GM10248 (cell line): ENCODE measurements around the gene MRNIP.
A peak's percentile ranks its signal among the peaks of the same experiment; 100 is the strongest.

Source experiments
- CTCF ChIA-PET: fragments of 300-600 bp; sonication (Branson Sonifier 250); formaldehyde crosslinking; extraction: SDS; loops from one replicate; lab custom pipeline; 2021; ENCODE audit warnings: antibody characterized with exemption; lab: Yijun Ruan, JAX
- POLR2A ChIA-PET: fragments of 350-650 bp; sonication (Branson Sonifier 250); formaldehyde crosslinking; extraction: SDS; loops from one replicate; lab custom pipeline; 2020; ENCODE audit warnings: antibody characterized with exemption; lab: Yijun Ruan, JAX
- DNase-seq: peaks from one replicate; pipeline ENCODE4 v3.0.0; 2012; ENCODE audit errors: extremely low spot score
- TF ChIP-seq, protein P1 (sequence below): IDR thresholded peaks from 2 replicates; pipeline ENCODE4 v1.5.1; 2012; ENCODE audit warnings: mild to moderate bottlenecking, low read depth; ENCODE audit errors: extremely low read depth, missing control alignments, control extremely low read depth

MRNIP gene

DNA sequence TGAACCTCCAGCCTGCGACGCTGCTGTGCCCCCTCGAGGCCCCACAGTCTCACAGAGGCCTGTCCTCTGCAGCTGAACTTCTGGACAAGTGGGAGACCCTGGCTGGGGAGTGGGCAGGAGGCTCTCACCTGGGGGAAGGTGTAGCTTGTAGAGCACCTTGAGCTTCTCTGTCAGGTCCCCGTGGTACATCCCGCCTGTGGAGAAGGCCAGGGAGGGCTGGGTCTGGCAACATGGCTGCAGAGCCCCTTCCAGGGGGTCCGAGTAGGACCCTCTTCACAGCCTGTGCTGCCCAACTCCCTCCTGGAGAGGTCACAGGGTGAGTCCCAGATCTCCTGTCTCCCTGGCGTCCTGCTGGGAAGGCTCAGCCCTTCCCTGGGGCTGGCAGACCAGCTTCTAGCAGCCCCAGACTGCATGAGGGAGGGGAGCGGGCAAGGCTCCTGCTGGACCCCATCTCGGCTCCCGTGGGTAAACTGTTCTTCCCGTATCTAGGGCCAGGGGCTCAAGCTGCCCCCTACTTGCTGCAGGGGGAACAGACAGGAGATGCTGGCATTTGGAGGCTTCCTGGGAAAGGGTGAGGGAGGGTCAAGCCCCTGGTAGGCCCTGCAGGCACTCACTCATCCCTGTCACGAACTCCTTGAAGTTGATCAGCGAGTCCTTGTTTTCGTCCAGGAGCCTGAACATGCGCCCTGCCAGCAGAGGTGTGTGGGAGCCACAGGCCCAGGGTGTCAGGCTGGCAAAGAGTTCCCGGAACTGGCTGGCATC is 11.2 kb upstream of the MRNIP start:
- CTCF ChIA-PET: interaction anchor here (1.1 to 2.1 kb wide), 6 partner anchors 11 to 341 kb away, joined by 3 to 6 read pairs (median 4); no protein-coding TSS in a partner anchor

DNA sequence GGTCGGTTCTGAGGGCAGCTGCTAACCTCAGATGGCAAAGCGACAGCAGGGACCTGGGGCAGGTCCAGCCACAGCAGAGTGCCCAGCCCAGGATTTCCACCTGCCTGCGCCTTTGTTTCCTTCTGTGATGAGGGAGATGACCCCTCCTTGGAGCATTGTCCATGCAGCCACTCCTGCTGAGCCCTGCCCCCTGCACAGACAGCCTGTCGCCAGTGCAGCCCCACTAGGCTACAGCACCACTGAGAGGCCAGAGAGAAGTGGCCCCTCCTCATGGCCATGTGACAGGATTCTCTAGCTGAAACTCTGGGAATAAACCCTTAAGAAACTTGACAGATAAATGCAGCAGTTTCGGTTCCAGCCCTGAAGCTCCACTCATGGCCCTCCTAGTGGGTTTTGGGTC is 10.5 kb upstream of the MRNIP start:
- DNase-seq: no peak
- ChIA-PET CTCF (interaction anchor here (1.1 to 2.1 kb wide), 6 partner anchors 12 to 341 kb away, joined by 3 to 6 read pairs (median 4); no protein-coding TSS in a partner anchor), POLR2A (no interaction called here)
- TF ChIP-seq, protein P1, sequence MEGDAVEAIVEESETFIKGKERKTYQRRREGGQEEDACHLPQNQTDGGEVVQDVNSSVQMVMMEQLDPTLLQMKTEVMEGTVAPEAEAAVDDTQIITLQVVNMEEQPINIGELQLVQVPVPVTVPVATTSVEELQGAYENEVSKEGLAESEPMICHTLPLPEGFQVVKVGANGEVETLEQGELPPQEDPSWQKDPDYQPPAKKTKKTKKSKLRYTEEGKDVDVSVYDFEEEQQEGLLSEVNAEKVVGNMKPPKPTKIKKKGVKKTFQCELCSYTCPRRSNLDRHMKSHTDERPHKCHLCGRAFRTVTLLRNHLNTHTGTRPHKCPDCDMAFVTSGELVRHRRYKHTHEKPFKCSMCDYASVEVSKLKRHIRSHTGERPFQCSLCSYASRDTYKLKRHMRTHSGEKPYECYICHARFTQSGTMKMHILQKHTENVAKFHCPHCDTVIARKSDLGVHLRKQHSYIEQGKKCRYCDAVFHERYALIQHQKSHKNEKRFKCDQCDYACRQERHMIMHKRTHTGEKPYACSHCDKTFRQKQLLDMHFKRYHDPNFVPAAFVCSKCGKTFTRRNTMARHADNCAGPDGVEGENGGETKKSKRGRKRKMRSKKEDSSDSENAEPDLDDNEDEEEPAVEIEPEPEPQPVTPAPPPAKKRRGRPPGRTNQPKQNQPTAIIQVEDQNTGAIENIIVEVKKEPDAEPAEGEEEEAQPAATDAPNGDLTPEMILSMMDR: no peak

More for the DNA sequence above, 11.2 kb upstream of the MRNIP start:
- TF ChIP-seq, protein P1: no peak
- POLR2A ChIA-PET: no interaction called here
- no peak for DNase-seq

DNA sequence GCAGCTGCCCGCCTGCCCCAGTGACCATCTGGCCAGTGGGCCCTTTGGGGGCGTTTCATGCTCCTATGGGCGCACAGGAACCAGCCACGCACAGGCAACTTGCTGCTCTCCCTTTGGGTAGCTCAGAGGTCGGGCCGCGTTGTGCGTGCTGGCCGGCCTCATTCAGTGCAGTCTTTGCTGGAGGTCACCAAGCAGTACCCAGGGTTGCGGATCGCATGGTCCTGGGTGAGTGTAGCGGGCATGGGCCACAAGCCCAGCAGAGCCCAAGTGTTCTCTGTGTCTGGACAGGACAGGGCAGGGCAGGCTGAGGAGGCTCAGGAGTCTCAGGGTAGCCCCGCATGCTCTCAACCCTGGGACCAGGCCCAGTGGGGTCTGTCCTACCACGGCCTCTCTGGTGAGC is 9.9 kb upstream of the MRNIP start:
- no peak for DNase-seq
- CTCF ChIA-PET: interaction anchor here (0.9 to 2.1 kb wide), 6 partner anchors 12 to 342 kb away, joined by 3 to 6 read pairs (median 4); no protein-coding TSS in a partner anchor
- TF ChIP-seq, protein P1: no peak
- POLR2A ChIA-PET: no interaction called here

DNA sequence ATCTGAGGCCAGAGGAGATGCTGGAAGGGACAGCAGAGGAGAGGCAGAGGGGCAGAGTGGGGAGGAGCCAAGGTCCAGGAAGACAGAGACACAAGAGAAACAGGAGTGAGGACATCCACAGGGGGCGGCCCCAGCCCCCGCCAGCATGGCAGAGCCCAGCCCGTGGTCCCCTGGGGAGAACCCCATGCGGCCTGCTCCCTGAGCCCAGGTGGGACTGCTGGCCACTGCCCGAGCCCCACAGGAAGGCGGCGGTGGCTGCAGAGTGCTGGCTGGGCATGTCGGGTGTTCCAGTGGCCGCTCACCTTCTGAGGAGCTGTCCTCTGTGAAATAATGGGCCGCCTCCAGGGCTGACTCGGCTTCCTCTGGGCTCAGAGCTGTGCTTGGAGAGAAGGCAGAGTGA is 8.9 kb upstream of the MRNIP start:
- DNase-seq: no peak
- ChIA-PET CTCF (interaction anchor here (1.3 to 2.1 kb wide), 2 partner anchors 49 to 108 kb away, joined by 4 to 5 read pairs; no protein-coding TSS in a partner anchor), POLR2A (no interaction called here)
- TF ChIP-seq, protein P1: no peak

DNA sequence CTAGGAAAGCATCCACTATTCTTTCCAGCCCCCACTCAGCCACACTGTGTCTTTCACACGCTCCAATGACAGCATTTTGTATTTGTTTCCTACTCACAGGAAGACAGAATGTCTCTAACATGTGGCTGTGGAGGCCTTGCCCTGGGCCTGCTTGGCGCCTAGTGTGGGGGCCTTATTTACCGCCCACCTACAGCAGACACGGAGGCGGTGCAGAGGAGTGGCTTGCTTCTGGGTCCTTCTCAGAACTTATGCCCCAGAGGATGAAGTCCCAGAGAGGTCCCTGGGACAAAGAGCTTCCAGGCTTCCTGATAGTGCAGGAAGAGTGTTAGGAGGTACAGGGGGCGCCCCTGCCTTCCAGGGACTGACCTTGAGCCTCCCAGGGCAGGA is 8.5 kb upstream of the MRNIP start:
- CTCF ChIA-PET: no interaction called here
- DNase-seq: no peak
- TF ChIP-seq, protein P1: no peak
- POLR2A ChIA-PET: no interaction called here

DNA sequence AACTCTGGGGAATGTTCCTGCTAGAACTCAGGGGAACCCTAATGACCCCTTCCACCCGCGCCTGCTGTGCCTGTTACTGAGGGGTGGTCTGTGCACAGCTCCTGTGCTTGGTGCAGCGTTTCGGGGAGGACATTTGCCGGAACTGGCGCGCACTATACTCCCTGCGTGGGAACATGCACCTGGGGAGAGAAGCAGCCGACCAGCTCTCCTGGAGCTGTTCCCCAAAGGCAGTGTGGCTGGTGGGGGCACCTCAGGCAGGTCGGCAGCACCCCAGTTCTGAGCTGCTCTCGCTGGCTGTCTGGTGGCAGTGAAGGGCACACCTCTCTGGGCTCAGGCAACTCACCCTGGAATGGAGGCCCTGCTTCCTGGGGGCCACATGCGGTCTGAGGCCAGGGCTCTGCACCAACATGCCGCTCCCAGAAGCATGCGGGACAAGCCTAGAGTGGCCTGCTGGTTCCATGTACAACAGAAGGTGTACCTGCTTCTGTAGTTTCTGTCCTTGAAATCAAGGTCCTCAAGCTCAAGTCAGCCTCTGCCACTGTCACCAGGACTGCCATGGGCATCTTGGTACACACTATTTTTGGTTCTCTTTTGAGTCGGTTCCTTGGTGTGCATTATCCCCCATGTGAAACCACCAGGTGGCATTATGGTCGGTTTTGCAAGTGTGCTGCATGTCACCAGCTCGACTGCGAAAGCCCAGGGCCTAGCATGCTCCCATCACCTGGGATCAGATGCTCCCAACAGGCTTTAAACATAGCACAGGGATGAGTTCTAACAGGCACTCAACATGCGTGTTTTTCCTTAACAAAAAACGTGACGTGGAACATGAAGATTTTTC is 7.8 kb upstream of the MRNIP start:
- CTCF ChIA-PET: interaction anchor here (0.6 kb wide), 1 partner anchor 108 kb away, joined by 4 read pairs; no protein-coding TSS in a partner anchor
- TF ChIP-seq, protein P1: peak; percentile 10
- DNase-seq: no peak
- POLR2A ChIA-PET: no interaction called here
